Sigmoid colon (tissue), 4 donors: ENCODE data around the gene CD37.

ENCODE experiments used
- EP300 ChIP-seq, 4 donors: sonication (generic); formaldehyde crosslinking; IDR thresholded peaks; one replicate each; pipeline ENCODE4 v1.6.1; 2017; ENCODE audit warnings: antibody characterized with exemption in 4 of 4
- POLR2A ChIP-seq, 2 donors: fragments of 450-650 bp; IDR thresholded peaks; one replicate each; pipeline ENCODE4 v1.6.1; 2016; ENCODE audit warnings: antibody characterized with exemption in 2 of 2, mild to moderate bottlenecking in 2 of 2, moderate library complexity in 2 of 2
- POLR2AphosphoS5 ChIP-seq, 4 donors: sonication (generic); formaldehyde crosslinking; IDR thresholded peaks; one replicate each; pipeline ENCODE4 v1.6.1; 2017; ENCODE audit warnings: antibody characterized with exemption in 4 of 4
- TF ChIP-seq, protein P1 (sequence below), 4 experiments: fragments of 450-650 bp in 3 of 4; fragments of 200-600 bp in 1 of 4; IDR thresholded peaks; one replicate each; pipeline ENCODE4 v1.5.1; 2016 to 2019; ENCODE audit warnings: antibody characterized with exemption in 4 of 4, mild to moderate bottlenecking in 3 of 4, moderate library complexity in 2 of 4

DNA sequence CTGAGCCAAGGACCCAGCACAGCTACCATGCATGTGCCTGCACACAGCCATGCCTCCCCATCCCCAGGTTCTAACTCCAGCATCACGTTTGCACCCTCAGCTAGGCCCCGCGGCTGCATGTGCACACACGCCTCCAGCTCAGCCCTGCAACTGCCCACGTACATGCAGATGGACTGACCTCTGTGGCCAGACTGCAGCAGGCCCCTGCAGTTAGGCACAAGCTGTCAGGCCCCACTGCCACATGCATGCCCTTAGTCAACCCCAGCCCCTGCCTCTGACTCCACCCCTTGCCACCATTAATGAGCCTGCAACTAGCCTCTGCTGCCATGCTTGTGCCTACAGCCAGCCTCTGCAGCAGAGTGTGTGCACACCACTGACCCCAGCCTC is 33.3 kb upstream of the CD37 start:
- TF ChIP-seq, protein P1, sequence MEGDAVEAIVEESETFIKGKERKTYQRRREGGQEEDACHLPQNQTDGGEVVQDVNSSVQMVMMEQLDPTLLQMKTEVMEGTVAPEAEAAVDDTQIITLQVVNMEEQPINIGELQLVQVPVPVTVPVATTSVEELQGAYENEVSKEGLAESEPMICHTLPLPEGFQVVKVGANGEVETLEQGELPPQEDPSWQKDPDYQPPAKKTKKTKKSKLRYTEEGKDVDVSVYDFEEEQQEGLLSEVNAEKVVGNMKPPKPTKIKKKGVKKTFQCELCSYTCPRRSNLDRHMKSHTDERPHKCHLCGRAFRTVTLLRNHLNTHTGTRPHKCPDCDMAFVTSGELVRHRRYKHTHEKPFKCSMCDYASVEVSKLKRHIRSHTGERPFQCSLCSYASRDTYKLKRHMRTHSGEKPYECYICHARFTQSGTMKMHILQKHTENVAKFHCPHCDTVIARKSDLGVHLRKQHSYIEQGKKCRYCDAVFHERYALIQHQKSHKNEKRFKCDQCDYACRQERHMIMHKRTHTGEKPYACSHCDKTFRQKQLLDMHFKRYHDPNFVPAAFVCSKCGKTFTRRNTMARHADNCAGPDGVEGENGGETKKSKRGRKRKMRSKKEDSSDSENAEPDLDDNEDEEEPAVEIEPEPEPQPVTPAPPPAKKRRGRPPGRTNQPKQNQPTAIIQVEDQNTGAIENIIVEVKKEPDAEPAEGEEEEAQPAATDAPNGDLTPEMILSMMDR (IDR thresholded peaks at IDR 0.05), result no peak
- TF ChIP-seq POLR2AphosphoS5 (IDR thresholded peaks at IDR 0.05) (no peak), POLR2A (IDR thresholded peaks at IDR 0.05) (no peak), EP300 (IDR thresholded peaks at IDR 0.05) (no peak)
